ENCODE data around the gene OR4D1. TPM values are rescaled to one million over a fixed set of nuclear protein-coding genes. Genes with fewer than 3 reads are reported as not detected.

The OR4D1 gene
- total RNA-seq, 1 donor from 2014 or later: not detected

DNA sequence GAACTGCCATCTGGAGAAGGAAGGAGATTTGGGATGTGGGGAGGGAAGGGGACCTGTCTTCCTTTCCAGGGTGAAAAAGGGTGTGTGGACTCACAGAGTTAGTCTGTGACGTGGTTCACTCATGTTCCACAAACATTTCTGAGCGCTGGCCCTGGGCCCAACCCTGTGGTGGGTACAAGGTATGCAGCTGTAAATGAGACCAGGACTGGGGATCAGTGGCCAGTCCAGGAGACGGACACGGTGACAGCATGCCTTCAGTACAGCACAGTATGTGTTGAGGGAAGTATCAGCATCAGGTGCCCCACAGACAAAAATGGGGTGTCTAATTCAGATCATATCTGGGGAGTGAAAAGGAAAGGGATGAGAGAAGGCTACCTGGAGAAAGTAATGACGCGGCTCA, 38.9 kb downstream of the OR4D1 start:
- no peak overlapping the region for H3K27ac Mint-ChIP-seq
- H3K4me3 Mint-ChIP-seq: no peak overlapping the region
- H3K4me1 Mint-ChIP-seq: peaks cover 3% of the 10 kb centered on the region
- DNase-seq (ENCODE audit: low spot score in 2 of 2, unreplicated experiment in 2 of 2): no peak
- H3K9me3 Mint-ChIP-seq: no peaks in the 10 kb centered on the region
- TF ChIP-seq, protein P1, sequence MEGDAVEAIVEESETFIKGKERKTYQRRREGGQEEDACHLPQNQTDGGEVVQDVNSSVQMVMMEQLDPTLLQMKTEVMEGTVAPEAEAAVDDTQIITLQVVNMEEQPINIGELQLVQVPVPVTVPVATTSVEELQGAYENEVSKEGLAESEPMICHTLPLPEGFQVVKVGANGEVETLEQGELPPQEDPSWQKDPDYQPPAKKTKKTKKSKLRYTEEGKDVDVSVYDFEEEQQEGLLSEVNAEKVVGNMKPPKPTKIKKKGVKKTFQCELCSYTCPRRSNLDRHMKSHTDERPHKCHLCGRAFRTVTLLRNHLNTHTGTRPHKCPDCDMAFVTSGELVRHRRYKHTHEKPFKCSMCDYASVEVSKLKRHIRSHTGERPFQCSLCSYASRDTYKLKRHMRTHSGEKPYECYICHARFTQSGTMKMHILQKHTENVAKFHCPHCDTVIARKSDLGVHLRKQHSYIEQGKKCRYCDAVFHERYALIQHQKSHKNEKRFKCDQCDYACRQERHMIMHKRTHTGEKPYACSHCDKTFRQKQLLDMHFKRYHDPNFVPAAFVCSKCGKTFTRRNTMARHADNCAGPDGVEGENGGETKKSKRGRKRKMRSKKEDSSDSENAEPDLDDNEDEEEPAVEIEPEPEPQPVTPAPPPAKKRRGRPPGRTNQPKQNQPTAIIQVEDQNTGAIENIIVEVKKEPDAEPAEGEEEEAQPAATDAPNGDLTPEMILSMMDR (IDR thresholded peaks at IDR 0.05; ENCODE audit: unreplicated experiment): no peak
- peaks cover 42% of the 10 kb centered on the region for H3K27me3 Mint-ChIP-seq (ENCODE audit: low read depth)
- no peaks in the 10 kb centered on the region for H3K36me3 Mint-ChIP-seq

DNA sequence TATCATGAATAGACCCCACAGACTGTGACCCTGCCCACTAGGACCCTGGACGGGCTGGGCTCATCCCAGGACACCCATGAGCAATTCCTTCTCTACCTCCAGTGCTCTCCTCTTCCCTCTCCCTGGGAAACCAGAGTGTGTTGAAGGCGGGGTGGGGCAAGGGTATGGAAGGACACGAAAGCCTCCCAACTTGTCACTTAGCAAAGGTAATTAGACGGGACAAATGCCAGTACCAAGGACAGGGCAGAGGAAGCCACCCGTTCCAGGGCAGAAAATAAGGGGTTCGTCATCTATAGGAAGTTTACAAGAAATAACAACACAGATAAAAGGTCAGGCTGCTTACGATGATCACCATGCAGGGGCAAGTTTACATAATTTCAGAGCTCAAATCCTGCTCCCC, 39.5 kb downstream of the OR4D1 start:
- no peak overlapping the region for H3K27ac Mint-ChIP-seq
- TF ChIP-seq, protein P1 (IDR thresholded peaks at IDR 0.05; ENCODE audit: unreplicated experiment): no peak
- no peak for DNase-seq (ENCODE audit: low spot score in 2 of 2, unreplicated experiment in 2 of 2)
- peaks cover 47% of the 10 kb centered on the region for H3K27me3 Mint-ChIP-seq (ENCODE audit: low read depth)
- no peaks in the 10 kb centered on the region for H3K9me3 Mint-ChIP-seq
- no peak overlapping the region for H3K4me3 Mint-ChIP-seq
- H3K4me1 Mint-ChIP-seq: peaks cover 3% of the 10 kb centered on the region
- H3K36me3 Mint-ChIP-seq: no peaks in the 10 kb centered on the region

DNA sequence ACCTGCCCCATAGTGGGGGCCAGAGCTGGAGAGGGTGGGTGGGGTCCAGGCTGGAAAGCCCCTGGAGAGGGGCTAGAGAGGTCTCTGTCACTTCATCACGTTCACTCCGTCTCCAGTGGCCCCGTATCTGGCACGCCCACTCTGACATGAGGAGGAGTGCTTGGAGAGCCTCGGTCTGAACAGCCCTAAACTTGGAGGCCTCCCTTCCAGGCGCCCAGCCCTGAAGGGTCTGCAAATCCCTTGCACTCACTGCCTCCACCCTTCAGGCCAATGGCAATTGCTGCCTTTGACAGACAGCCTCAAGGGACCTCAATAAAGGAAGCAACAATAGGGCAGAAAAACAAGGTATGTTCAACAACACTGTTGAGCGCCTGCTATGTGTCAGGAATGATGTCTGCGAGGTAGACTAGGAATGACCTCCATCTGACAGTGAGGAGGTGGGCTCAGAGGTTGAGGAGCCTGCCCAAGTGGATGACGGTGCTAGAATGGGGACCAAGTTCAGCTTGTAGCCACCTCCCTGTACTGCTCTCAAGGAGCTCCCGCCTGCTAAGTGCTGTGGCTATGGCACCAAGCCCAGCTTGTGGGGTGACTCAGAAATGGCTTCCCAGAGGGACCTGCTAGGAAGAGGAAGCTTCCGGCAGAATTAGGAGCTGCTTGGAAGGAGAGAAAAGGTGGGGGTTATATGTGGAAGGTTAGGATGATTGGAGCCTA, 41.4 kb downstream of the OR4D1 start:
- peaks cover 3% of the 10 kb centered on the region for H3K4me1 Mint-ChIP-seq
- TF ChIP-seq, protein P1 (IDR thresholded peaks at IDR 0.05; ENCODE audit: unreplicated experiment): no peak
- peaks cover 64% of the 10 kb centered on the region for H3K27me3 Mint-ChIP-seq (ENCODE audit: low read depth)
- no peaks in the 10 kb centered on the region for H3K9me3 Mint-ChIP-seq
- H3K27ac Mint-ChIP-seq: no peak overlapping the region
- no peak overlapping the region for H3K4me3 Mint-ChIP-seq
- no peaks in the 10 kb centered on the region for H3K36me3 Mint-ChIP-seq
- DNase-seq (ENCODE audit: low spot score in 2 of 2, unreplicated experiment in 2 of 2): no peak

DNA sequence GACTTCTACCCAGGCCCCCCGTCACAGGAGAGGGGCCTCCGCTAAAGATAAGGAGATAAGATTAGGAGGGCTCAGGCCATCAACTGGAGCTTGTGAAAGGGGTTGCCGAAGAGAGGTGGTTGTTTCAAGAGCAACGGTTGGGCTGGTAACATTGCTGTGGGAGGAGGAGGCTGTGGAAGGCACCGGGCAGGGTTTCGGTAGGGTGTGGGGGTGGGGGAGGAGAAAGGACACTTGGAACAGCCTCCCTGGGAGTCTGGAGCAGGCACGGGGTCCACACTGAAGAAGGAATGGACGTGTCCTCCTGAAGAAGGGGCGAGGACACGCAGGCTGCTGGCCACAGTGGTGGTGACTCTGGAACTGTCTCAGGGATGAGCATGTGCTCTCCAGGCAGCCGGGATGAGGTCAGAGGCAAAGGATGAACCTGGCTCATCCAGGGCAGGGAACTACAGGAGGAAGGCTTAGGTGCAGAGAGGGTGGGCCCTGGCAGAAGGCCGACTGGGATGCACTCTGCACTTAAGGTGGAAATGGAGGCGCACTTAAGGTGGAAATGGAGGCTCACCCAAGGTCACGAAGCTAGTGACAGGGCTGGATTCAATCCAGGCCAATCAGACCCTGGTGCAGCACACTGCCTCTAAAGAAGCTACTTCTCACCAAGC, 43.2 kb downstream of the OR4D1 start:
- TF ChIP-seq, protein P1 (IDR thresholded peaks at IDR 0.05; ENCODE audit: unreplicated experiment): no peak
- no peak for DNase-seq (ENCODE audit: low spot score in 2 of 2, unreplicated experiment in 2 of 2)
- Mint-ChIP-seq H3K27ac (no peak overlapping the region), H3K36me3 (no peaks in the 10 kb centered on the region), H3K27me3 (ENCODE audit: low read depth) (peaks cover 74% of the 10 kb centered on the region), H3K4me3 (no peak overlapping the region), H3K4me1 (peaks cover 3% of the 10 kb centered on the region), H3K9me3 (no peaks in the 10 kb centered on the region)

DNA sequence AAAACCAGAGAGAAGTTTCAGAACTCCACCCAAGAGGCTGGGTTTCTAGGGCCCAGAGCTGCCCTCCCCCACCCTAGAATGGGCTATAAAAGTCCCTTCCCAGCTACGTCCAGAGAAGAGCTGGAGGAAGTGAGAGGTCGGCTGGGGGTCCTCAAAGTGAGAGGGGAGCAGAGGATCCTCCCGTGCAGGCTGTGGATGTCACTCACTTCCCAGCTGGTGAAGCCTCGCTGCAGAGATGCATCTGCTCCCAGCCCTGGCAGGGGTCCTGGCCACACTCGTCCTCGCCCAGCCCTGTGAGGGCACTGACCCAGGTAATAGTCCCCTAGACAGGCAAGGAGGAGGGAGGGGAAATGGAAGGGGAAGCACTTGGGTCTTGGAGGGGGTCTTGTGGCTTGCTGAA, 44.4 kb downstream of the OR4D1 start, which contains the start of gene EPX:
EPX (plus strand) TSS at position 115 of the 400 bp plus-strand sequence; CDS start at position 236, 121 bp downstream.
- Mint-ChIP-seq H3K4me3 (no peak within 1 kb of the TSS), H3K27ac (no peak within 1 kb of the TSS), H3K27me3 (ENCODE audit: low read depth) (peaks cover 80% of the 10 kb centered on the region), H3K4me1 (peaks cover 3% of the 10 kb centered on the region), H3K36me3 (no peaks in the 10 kb centered on the region), H3K9me3 (no peaks in the 10 kb centered on the region)
- TF ChIP-seq, protein P1 (IDR thresholded peaks at IDR 0.05; ENCODE audit: unreplicated experiment): no peak
- no peak for DNase-seq (ENCODE audit: low spot score in 2 of 2, unreplicated experiment in 2 of 2)
